HG03439 (cell line): ENCODE data around the gene ERGIC1.
A peak's percentile ranks its signal among the peaks of the same experiment; 100 is the strongest.
"Not testable (repeated sequence)": the region's sequence is repeated elsewhere in the genome, so short reads cannot be mapped to it uniquely, and the experiment has no call there.

ENCODE experiments used
- ATAC-seq: cut with Tn5 transposase; IDR thresholded peaks from one replicate; pipeline ENCODE4 v1.9.1; 2021; ENCODE audit warnings: mild to moderate bottlenecking, moderate library complexity; ENCODE audit not compliant: unreplicated experiment

The ERGIC1 gene

DNA sequence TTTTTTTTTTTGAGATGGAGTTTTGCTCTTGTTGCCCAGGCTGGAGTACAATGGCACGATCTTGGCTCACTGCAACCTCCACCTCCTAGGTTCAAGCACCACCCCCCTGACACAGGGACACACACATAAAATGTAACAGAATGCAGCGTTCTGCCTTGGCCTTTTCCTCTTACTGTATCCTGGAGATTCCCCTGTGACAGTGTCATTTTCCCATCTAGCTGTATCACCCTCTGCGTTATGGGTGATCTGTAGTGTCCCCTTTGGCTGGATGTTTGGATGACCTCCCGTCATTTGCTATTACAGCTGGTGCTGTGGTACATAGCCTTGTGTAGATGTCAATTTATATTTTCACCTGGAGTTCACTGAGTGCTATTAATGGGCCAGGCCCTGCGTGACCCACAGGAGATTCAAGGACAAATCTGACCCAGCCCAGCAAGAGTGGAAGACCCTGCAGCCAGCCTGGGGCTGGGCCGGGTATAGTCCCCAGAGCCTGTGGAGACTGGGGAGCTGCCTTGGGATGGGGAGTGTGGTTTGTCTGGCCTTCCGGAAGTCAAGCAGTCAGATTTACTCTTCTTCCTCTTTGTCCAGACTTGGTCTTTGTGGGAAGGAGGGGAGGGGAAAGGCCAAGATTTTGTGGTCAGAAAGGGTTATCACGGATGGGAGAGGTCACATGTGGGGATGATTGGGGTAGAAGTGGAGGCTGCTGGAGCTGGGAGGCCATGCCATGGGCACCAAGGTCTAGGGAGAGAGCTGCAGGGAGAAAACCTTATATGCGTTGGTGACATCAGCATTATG is 43.6 kb downstream of the ERGIC1 start:
- no peak for ATAC-seq

DNA sequence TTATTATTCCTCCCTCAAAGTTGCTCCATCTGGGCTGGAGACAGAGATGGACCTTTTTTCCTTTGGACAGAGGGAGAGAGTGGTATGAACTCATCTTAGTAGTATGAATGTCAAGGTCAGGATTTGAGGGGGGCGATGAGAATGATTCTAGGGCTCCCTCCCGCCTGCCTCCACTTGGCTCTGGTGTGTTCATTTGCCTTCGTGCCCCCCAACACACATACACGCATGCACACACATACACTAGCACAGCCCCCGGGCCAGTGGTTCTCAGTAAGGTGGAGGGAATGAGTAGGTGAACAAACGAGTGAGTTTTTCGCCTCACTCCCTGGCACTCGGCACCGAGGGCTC is 44.5 kb downstream of the ERGIC1 start:
- no peak for ATAC-seq

DNA sequence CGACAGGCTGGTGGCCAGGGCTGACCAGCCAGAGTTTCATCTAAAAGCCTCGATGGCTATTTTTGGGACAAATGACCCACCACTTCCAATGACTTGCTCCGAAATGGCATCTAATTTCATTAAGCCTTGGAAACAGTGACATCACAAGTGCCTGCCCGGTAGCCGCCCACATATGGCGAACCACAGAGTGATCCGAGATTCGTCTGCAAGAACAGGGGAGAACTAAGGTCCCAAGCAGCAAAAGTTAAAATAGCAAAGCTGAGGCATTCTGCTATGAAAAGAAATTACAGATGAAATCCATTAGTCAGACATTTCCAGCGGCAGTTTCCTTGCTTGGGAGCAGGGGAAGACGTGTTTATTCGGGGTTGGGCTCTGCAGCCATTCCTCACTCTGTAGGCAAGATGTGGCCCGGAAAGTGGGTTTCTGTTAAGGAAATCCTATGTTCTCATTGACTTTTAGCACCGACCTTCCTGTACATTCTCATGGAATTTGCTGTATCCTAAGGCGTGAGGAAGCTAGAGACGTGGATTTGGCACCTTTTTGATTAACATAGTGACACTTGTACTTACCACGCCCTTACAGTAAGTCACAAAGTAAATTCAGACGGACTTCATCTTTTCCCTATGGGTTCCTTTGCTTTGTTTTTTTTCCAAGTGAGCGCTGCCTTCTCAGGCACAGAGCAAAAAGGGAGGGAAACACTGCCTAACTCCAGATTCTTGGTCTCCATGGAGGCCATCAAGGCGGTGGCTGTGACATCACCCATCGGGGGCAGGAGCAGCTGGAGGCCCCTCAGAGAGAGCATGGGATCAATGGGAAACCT is 45.1 kb downstream of the ERGIC1 start:
- no peak for ATAC-seq

DNA sequence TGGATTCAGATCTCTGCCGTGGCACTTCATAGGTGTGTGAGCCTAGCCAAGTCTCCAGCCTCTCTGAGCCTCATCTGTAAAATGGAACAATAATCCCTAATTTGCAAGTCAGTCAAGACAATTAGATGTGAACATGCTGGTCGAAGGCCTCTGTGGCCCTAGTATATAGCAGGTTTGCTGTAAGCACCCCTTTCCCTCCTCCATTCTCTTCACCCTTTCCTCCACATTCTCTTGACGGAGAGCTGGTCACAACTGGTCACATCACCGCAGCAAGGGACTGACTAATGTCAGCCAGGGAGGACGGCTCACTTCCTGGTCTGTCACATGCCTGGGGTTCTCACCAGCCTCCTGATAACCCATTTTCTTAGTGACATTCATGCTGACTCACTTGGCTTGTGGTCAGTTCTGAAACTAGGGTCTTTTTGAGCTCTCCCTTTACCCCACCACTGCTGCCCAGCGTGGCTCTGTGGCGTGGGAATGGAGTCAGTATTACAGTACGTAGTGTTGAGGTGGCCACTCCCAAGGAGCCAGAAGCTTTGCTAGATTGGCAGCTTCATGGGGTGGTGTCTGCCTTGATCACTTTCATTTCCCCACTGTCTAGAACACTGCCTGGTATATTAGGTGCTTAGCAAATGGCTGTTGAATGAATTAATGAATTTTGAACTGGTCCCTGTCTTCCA is 47.8 kb downstream of the ERGIC1 start:
- ATAC-seq: peak; percentile 90

DNA sequence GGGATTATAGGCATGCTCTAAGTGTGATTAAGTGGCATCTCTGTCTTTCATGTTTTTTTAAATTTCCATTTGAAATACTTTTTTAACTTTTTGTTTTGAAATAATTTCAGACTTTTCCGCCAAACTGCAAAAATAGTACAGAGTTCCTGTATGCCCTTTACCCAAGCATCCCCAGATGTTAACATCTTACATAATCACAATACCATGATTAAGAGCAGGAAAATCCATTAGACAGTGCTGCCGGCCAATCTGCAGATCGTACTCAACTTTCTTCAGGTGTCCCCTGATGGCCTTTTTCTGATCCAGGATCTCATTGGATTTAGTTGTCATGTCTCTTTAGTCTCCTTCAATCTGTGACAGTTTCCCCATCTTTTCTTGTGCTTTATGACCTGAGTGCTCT is 49.0 kb downstream of the ERGIC1 start:
- no peak for ATAC-seq

DNA sequence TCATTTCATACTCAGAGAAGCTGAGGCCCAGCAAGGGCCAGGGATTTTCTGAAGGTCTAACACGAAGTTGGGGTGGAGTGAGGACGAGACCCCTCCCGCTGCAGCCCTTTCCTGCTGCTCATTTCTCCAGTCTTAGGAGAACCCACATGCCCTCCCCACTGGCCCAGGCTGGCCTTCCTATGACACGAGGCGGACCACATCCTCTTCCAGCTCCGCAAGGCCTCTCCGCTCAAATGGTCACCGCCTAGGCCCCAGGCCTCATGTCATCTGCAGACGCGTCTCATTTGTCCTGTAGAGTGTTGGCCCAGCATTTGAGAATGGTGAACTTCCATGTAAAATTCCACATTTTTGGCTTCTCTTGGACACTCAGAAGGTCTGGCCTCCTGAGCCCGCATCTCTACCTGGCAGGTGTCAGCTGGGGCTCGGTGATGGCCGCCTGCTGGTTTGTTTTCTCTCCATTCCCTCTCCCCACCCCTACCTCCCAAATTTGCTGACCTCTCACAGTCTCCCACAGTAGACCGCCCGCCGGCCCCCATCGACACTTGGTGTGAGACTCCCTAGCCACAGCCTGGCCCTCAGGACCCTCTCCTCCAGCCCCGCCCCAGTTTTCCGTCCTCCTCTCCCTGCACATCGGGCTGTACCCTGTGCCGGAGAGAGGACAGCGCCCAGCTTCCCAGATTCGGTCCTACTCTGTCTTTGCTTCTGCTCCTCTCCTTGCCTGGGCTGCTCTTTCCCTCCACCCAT is 51.7 kb downstream of the ERGIC1 start:
- no peak for ATAC-seq

DNA sequence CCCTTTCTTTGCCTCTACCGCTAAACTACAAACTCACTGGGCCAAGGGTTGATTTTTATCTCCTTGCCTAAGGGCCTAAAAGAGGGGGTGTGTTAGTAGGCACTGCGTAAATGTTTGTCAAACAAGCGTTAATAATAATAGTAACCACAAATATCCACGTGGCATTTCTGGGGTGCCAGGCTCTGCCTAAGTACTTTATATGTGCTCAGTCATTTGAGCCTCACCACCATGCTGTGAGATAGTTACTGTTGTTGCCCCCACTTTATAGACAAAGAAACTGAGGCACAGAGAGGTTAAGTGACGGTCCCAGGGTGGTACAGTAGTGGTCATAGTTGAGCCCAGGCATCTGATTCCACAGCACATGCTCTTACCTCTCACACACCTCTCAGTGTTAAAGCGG is 52.4 kb downstream of the ERGIC1 start:
- no peak for ATAC-seq

DNA sequence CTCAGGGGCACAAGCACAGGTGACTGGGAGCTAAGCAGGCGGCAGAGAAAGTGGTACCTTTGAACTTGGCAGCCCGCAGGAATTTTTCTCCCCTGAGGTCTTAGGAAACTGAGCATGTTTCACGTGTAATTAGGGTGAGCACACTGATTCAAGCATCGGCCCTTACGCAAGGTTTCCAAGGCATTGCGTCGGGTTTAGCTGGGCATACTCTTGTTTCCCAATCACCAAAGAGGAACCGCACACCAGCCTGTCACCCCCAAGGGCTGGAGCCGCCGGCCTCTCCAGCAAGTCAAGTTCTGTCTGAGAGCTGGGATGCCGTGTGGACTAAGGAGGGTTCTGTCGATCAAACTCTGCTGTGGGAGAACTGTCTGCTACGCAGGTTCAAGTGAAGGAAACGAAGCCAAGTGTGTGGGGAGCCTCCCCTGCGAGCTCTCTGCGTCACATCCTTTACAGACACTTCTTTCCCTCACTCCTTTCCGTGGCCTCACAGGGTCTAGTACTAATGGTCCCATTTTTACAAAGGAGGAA is 53.0 kb downstream of the ERGIC1 start:
- no peak for ATAC-seq

DNA sequence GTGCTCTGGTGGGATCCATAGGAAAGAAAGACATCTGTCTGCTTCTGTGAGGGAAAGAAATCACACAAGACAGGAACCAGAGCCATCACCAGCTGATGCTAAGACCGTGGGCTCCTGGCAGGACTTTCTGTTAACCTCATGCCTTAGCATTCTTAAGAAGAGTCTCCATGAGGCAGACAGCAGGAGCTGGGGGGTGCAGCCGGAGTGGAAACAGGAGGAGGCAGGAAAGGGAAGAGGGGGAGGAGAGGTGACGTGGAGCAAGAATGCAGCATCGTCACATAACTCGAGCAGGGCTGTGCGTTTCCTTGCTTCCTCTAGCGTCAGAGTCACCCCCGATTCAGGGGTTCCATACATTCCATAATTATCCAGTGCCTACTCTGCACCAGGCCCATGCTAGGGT is 53.6 kb downstream of the ERGIC1 start:
- ATAC-seq: no peak

DNA sequence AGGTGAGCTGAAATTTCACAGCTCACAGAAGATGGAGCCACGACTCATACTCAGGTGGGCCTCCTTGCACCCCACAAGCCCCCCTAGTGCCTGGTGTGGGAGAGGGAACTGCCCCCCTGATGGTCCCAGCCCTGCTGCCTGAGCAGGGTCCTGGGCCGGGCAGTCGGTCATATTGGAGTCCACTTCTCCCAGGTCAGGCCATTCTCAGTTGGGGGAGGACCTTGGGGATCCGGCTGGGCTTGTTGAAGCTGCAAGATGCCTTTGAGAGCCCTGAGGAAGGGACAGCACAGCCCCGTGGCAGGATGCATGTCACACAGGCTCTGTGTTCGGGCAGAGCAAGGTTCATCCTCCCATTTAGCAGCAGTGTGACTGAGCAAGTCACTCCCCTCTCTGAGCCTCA is 56.6 kb downstream of the ERGIC1 start:
- no peak for ATAC-seq

DNA sequence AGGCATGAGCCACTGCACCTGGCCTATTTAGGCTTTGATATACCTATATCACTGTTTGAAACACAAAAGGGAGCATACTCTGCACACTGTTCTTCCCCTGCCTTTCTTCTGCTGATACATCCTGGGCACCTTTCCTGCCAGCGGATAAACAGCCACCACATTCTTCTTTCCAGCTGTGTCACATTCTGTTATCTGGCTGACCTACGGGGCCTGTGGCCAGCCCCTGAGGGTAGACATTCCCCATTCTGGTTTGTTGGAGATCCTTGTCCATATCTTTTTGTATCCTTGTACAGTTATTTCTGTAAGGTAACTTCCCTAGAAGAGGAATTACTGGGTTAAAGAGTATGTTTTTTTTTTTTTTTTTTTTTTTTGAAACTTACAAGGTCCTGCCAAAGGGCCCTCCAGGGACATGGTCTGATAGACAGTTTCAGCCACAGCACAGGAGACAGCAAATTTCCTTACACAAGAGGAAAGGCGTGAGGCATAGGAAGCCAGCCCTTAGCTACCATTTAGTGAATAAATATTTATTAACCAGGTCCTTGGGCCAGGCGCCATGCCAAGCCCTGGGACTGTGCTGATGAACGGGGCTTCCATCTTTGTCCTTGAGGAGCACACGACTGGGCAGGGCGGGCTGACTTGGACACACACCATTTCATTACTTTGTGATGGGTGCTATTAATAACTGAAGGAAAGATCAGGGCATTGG is 57.8 kb downstream of the ERGIC1 start:
- no peak for ATAC-seq

DNA sequence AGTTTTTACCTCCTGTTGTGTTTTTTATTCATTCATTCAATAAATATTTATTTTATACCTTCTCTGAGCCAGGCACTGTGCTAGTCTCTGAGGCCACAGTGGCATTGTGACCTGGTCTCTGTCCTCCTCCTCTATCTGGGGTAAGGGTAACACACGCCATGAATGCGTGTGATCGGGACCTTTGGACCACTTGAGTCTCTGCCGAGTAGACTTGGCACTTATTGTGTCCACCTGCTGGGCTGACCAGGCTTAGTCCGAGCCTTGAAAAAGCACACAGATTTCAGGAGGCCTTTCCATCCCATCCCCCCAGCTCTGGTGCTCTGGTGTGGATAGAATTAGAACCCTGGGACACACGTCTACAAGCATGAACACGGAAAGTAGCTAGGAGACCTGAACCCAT is 58.7 kb downstream of the ERGIC1 start:
- ATAC-seq: no peak

DNA sequence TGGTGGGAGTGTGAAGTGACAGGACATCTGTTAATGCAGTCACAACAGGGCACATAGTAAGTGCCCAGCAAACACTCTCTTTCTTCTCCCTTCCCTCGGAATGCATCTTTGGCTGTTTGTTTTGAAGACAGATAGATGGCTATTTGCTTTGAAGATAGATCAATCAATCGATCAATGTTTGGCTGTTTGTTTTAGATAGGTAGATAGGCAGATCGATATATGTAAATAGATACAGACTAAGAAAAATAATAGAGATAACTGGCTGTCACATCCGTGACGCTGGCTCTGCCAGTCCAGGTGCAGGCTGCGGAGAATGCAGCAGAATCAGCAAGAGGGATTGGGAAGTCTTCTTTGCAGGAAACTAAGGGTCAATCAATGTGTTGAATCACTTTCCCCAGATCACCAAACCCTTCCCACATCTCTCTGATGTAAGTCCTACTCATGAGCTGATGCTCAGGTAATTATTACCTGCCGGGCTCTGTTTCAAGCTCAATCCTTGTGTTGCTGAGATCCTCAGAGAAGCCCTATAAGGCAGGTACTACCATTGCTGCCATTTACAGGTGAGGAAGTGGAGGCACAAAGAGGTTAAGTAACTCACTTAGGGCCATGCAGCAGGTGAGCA is 60.8 kb downstream of the ERGIC1 start:
- no peak for ATAC-seq

DNA sequence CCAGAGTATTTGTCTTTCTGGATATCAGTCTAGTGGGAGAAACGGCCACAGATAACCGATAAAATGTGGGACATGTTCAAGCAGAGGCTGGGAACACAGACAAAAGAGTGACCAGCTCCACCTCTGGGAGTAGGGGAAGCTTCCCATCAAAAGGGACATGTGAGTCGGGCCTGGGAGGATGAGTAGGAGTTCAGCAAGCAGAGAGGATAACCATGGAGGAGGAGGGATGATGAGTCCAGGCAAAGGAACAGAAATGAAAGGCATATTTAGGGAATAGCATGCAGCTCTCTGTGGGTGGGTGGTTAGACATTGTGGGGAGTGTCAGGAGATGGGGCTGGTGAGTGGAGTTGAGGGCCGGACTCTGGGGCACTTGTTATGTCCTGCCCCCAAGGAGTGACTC is 61.5 kb downstream of the ERGIC1 start:
- ATAC-seq: no peak

DNA sequence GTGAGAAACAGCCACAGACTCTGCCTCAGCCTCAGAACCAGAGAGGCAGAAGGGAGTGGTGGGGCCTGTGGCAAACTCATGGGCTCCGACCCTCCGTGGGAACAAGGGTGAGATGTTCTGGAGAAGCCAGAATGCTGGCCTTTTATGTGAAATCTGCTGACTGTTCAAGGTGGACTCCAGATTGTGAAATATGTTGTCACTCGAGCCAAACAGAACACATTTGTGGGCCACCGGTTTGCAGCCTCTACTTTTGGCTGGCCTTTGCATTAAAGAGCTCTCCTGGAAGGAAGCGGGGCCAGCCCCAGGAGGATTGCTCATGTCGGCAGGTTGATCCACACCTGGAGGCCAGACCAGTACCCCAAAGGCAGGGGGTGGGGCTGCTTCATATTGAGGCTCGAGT is 62.4 kb downstream of the ERGIC1 start:
- ATAC-seq: no peak

DNA sequence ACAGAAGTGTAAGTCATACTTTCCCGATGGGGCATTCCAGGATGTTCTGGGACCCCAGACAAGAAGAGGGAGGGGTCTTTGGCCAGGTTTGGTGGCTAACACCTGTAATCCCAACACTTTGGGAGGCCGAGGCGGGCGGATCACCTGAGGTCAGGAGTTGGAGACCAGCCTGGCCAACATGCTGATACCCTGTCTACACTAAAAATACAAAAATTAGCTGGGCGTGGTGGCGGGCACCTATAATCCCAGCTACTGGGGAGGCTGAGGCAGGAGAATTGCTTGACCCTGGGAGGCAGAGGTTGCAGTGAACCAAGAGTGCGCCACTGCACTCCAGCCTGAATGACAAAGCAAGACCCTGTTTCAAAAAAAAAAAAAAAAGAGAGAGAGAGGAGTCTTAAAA is 63.0 kb downstream of the ERGIC1 start:
- ATAC-seq: not testable (repeated sequence)

DNA sequence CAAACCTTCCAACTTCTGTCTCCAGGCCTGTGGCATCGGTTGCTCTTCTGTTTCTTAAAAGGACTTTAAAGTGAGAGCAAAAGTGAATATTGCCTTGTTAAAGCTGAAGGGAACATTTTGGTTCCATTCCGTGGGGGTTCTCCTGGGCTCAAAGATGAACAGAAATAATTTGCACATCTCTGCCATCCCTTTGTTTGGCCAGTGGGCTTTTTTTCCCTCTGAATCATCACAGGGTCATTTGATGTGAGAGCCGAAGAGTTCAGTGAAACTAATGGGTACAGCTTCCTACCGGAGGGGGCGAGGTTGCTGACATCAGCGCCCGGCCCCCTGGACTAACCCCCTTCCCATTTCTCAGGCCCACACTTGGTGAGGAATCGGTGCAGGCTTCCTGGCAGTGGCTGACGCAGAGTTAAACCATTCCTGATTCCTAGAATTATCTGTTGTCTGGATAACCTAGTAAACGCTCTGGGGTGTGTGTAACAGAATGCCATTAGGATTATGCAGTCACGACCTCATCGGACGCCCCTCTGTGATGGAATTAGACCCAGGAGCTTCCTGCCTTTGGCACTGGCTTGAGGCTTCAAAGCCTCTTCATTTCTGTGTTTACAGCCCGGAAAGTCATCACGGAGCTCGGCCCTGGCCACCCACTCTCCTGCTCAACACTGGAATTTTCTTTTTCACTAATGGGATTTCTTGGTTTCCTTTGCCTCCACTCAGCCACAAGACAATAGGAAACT is 63.6 kb downstream of the ERGIC1 start:
- ATAC-seq: no peak

DNA sequence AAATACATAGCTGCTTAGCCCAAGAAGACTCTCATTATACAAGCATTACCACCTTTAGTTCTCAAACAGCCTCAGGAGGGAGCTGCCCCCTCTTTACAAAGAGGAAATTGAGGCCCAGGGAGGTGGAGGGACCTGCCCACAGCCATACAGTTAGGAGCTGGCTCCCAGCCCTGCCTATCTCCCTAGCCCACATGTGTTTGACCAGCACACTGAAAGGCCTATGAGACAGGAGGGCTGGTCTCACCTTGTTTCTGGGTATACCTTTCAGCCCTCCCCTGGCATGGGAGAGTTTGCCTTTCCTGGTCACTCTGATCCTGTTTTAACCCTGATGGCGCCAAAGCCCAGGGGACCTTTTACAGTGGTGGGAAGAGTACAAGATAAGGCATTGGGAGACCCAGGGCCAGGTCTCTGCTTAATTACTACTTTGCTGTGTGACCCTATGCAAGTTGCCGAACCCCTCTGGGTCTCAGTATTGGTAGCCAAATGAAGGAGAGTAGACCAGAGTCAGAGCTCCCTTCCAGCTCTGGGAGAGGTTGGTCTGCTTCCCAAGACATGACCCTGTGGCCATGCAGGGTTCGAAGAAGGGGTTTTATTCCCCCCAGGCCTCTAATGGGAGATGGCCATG is 64.3 kb downstream of the ERGIC1 start:
- ATAC-seq: no peak
